HG02981 (cell line): ENCODE data around the gene BASP1.
"Not testable (repeated sequence)": the region's sequence is repeated elsewhere in the genome, so short reads cannot be mapped to it uniquely, and the experiment has no call there.

Experiments
- ATAC-seq: cut with Tn5 transposase; IDR thresholded peaks from one replicate; pipeline ENCODE4 v1.9.1; 2021; ENCODE audit warnings: mild to moderate bottlenecking, moderate library complexity; ENCODE audit not compliant: unreplicated experiment

The BASP1 gene

GRCh38 chr5:17190799-17191391 lies 26.5 kb upstream of the BASP1 start:
- ATAC-seq, result no peak

- not testable (repeated sequence) for ATAC-seq
These were observed 25.9 kb upstream of the BASP1 start for GRCh38 chr5:17191574-17191973.

DNA sequence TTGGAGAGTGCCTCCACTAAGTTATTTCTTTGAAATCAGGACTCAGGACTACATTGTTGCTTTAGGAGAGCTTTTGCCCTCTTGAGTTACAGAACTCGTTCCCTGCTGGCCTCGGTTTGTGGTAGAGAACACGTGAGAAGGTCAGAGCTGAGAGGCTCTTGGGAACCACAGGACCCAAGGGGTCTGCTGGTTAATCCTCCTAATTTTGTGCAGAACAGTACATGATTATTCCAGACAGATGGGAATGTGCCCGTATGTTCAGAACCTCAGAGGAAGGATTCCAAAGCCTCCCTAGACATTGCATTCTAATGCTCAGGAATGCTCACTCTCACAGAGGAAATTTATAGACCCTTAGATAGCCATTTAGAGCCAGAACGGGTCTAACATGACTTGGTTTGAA lies 25.2 kb upstream of the BASP1 start:
- no peak for ATAC-seq

- ATAC-seq, result no peak
These were observed 21.4 kb upstream of the BASP1 start for GRCh38 chr5:17196024-17196423.

GRCh38 chr5:17196697-17197096 lies 20.7 kb upstream of the BASP1 start:
- no peak for ATAC-seq

GRCh38 chr5:17203329-17204132 lies 13.9 kb upstream of the BASP1 start:
- peak; percentile 89 for ATAC-seq

DNA sequence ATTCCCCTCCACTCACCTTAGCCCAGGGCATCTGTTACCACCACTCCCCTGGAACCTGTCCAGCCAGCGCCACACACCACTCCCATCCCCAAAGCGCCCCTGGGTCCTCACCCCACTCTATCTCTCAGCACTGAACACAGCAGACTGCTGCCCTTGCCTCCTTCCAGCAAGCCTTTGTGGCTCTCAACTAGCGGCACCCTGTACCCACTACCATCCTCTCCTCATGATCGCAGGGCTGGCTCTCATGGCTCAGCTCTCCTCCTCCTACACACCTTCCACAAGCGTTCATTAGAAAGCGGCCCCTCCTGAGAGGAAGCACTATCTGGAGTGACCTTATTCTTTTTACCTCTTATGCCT lies 13.3 kb upstream of the BASP1 start:
- ATAC-seq, result no peak

GRCh38 chr5:17206021-17206420 lies 11.4 kb upstream of the BASP1 start:
- ATAC-seq, result no peak

DNA sequence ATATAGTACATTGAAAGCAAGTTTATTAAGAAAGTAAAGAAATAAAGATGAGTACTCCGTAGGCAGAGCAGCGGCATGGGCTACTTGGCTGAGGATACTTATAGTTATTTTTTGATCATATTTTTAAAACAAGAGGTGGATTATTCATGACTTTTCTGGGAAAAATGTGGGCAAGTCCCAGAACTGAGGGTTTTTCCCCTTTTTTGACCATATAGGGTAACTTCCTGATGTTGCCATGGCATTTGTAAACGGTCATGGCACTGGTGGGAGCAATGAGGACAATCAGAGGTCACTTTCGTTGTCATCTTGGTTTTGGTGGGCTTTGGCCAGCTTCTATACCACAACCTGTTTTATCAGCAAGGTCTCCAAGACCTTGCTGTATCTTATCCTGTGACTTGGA lies 5.2 kb upstream of the BASP1 start:
- no peak for ATAC-seq

DNA sequence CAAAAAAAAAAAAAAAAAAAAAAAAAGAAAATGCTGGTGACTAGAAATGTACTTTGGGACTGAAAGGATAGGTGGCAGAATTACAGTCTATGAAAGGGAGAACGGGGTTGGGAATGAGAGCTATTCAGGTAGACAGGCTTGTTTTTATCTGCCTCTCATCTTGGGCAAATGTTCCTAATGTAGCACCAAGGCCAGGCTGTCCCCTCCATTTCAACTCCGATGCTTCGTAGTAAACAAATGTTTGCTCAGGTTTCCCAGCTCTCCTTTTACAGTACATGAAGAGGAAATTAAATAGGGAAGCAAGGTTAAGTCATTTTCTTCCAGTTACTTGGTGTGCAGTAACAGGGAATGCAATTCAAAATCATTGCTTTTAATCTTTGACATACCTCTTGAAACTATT lies 4.4 kb upstream of the BASP1 start:
- ATAC-seq, result no peak

GRCh38 chr5:17213938-17214337 lies 3.5 kb upstream of the BASP1 start:
- no peak for ATAC-seq

- no peak for ATAC-seq
These were observed 2.5 kb upstream of the BASP1 start for GRCh38 chr5:17214893-17215292.

DNA sequence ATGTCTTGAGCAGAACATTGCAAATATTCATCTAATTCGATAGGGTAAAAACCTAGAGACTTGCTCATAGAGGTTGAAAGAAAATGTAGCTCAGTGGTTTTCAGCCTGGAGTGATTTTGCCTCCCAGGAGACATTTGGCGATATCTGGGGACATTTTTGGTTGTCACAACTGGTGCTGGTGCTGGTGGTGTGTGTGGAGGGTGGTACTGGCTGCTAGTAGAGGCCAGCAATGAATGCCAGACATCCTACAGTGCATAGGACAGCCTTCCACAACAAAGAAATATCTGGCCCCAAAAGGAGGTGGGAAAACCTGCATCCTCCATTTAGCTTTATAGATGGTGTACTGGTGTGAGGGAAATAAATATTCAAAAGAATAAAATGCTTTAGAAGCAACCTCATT lies 2.1 kb upstream of the BASP1 start:
- ATAC-seq, result no peak

DNA sequence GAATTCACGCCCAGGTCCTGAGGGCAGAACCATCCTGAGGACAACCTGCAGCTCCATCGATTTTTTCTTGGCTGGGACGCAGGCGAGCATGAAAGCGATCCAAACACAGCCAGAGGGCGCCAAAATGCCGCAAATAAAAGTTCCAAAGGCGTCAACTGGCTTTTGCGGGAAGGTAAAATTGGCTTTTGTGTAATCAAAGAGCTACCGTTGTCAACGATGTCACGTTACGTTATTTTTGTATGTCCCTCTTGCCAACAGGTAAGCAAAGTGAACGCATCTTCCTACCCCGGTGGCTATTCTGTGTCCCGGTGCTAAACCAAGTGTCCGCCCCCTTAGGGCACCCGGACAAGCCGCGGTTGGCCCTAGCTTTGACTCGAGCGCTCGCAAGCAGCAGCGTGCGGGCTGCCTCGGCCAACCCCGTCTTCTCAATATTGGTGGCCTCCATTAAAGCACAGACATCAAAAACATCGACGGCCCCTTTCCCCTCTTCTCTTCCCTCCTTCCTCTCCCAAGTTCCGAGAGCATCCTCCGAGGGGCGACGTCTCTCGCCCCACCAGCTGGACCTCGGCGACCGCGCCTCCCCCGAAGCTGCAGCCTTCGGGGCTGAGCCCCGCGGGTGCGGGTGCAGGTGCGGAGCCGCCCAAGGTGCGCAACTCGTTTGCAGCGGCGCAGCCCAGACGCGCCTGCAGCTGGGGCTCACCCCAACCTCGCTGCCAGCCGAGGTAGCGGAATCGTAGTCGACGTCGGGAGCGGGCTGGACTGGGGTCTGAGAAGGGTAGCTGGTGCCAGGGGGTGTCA lies 1.1 kb upstream of the BASP1 start:
- ATAC-seq, result peak; percentile 41

- ATAC-seq, result no peak
These were observed 398 bp upstream of the BASP1 start for GRCh38 chr5:17216974-17217492.

DNA sequence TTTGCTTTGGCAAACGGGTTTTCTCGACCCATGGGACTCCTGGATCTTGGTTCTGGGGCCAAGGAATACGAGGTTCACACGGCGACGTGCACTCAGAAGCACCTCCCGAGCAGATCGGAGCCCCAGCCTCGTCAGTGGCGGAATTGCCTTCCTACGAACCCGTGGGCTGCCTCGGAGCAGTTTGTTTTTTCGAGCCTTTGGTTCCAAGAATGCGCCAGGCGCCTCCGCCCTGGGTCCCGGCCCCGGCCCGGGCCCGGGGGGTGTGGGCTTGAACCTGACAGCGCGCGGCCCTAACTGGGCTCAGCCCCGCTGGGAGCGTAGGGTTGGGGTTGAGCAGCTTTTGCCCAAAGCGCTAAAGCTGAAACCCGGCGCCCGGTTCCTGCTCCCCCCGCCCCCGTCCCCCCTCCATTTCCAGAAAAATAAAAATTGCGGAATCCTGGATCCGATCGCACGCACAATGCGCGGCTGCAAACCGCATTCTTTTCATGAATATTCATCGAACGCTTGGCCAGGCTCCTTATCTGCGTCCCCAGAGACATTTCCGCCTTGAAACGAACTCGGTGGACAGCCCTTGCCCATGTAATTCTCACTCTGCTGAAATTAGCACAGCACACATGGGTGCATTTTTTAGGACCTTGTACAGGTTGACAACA lies 1.0 kb downstream of the BASP1 start:
- ATAC-seq, result peak; percentile 24

DNA sequence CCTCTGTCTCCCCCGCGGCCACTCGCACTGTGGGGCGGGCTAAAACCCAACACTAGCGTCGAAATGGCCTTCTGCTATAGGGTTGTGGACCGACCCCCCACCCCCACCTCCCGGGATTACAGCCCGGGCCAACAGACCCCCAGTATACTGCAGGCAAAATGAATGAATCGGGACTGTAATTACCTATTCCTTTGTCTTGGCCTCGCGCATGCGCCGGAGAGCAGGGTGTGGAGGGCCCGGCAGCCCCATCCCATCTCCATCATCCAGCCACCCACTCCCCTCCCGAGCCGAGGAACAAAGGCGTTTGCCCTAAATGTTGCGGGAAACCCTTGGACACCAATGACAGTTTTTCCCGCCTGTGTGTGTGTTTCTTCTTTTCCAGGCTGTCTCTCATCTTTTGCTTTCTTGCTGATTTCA lies 1.6 kb downstream of the BASP1 start:
- peak; percentile 8 for ATAC-seq

GRCh38 chr5:17219469-17219868 lies 2.0 kb downstream of the BASP1 start:
- ATAC-seq, result no peak

GRCh38 chr5:17219992-17220391 lies 2.6 kb downstream of the BASP1 start:
- no peak for ATAC-seq

DNA sequence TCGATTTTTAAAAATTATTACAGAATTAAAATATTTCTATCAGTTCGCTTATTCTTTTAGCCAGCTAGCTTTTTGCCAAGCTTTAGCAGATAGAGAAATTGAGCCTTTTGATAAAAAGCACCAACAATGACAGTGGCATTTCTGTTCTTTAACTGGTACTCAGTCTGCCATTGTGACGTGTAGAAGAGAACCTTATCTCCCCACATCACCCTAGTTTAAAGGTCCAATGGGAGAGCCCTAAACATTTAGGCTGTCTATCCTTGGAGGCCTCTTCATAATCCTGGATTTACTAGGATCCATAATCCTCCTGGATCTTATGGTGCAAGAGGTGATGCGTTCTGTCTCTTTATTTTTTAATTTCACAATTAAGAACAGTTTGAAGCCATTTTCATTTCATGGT lies 3.0 kb downstream of the BASP1 start:
- no peak for ATAC-seq
